Measurements from ENCODE around the gene EYA2.

The EYA2 gene

DNA sequence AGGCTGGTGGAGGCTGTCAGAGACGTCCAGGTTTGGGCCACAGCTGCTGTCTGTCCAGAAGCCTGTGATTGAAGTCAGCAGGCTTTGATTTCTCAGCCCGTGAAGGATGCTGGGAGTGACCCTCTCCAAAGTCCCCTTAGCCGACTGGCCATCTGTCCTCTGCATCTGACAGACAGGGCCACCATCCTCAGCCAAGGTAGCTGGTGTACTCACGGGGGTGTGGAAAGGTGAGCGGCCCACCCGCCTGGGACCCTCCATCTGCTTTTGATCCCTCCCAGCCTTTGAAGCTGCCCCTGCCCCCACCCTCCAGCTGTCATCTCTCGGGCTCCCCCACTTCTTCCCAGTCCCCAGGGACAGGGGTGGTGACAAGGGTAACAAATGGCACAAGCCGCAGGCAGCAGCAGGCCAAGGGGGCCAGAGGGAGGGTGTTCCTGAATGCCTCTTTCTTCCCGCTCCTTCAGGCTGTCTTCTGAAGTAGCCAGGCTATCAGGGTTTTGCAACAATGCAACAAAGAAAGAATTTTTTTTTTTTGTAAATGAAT, 84.4 kb downstream of the EYA2 start:
- DNase-seq (ENCODE audit: low spot score), result no peak

DNA sequence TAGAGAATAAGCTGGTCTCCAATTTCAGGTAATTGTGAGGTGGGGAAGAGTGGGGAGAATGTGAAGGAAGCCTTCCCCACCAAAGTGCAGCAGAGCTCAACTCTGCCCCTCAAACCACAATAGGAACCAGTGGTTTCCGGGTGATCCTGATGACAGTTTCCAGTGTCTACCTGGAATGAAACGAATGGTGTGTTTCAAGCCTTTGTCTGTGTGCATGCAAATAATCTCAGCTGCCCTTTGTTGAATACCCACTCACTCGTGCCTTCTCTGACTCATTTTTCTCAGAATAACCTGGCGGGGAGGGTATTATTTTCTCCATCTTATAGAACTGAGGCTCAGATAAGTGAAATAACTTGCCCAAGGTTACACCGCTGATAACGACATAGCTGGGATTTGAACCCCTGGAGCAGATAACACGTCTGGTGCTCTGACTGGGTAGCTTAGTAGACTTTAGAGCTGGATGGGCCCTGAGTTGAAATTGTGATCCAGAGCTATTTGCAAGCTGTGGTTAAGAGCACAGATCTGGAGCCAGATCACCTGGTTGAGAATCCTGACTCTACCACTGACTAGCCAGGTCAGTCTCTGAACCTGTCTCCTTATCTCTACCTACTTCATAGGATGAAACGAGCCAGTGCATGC, 85.1 kb downstream of the EYA2 start:
- DNase-seq (ENCODE audit: low spot score), result no peak

DNA sequence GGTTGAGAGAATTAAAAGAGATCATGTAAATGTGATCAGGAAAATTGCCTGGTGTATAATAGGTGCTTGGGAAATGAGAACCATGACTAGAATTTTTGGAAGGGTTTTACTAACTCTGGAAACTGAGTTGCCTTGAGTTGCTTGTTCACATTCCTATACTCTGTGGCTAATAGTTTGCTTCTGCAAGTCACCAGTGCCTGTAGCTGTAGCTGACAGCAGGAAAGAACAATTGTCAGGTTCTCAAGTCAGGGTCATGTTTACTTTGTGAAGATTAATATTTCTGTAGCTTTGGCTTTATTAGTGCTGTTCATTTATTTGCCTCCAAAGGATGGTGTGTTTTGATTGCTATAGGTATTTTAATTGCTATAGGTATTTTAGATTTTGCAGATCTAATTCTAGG, 86.5 kb downstream of the EYA2 start:
- DNase-seq (ENCODE audit: low spot score), result no peak

DNA sequence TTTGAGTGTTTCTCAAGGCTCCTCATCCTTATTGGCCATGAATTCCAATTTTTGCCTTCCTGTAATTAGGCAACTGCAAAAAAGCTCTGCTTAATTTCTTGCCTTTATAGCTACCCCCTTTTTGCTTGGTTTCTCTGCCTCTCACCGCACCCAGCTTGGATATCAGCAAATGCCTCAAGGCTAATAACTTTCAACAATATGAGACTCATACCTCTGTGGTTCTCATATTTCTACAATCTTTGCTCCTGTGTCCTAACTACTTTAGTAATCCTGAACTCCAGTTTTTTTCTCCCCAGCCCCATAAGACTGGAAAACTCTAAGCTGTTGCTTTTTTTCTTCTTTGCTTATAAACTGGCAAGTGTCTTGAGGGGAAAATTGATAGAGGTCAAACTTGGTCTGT, 88.8 kb downstream of the EYA2 start:
- DNase-seq (ENCODE audit: low spot score), result no peak

DNA sequence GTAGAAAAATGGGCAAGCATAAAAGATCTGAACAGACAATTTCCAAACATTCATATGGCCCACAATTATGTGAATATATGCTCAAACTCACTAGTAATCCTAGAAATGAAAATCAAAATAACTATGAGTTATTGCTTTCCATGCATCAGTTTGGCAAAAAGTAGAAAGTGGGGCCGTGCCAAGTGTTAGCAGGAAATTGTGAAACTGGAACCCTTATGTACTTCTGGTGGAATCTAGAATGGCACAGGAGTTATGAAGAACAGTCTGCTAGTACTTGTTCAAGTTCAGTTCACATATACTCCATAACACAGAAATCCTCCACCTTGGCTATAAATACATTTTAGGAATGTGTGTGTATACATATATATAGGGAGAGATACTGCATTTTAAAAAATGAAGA, 89.8 kb downstream of the EYA2 start:
- no peak for DNase-seq (ENCODE audit: low spot score)

DNA sequence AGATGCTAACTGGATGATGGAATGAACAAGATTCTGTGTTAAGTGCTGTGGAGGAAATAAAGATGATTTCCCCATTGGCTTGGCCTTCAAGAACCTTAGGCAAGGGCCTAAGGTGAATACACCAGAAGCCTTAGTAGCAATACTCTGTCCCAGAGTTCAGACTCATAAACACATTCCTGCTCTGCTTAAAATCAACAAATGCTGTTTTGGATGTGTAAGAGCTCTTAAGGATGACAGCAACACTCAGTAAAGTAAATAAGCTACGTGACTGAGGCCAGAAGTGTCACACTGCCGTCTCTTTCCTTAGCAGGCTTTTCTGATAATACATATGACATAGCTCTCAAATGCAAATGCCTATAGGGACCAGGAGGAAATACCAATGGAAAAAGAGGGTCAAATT, 90.6 kb downstream of the EYA2 start:
- no peak for DNase-seq (ENCODE audit: low spot score)

DNA sequence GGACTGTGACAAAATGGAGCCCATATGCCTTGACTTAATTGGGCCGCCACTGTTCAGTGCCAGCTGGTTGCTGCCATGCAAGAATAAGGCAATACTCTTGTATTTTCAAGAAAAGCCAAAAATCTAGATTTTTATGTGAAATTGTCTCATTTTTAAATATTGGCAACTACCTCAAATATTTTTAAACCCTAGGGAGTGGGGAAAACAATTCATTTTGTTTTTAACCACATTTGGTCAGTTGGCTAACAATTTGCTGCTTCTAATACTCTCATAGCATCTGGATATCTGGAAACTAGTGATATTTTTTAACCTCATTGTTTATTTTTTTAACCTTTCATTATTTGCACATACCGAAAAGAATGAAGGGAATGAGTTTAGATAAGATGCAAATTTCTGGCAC, 91.0 kb downstream of the EYA2 start:
- no peak for DNase-seq (ENCODE audit: low spot score)

DNA sequence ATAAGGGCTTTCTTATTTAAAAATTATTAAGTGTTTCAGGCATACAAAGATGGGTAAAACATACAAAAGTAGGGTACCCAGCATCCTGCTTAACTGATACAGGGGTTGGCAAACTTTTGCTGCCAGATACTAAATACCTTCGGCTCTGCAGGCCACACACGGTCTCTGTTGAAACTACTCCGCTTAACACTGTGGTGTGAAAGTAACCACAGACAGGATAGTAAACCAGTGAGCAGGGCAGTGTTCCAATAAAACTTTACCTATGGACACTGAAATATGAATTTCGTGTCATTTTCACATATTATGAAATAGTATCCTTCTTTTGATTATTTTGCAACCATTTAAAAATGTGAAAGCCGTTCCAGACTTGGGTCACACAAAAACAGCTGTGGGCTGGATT, 92.4 kb downstream of the EYA2 start:
- no peak for DNase-seq (ENCODE audit: low spot score)

DNA sequence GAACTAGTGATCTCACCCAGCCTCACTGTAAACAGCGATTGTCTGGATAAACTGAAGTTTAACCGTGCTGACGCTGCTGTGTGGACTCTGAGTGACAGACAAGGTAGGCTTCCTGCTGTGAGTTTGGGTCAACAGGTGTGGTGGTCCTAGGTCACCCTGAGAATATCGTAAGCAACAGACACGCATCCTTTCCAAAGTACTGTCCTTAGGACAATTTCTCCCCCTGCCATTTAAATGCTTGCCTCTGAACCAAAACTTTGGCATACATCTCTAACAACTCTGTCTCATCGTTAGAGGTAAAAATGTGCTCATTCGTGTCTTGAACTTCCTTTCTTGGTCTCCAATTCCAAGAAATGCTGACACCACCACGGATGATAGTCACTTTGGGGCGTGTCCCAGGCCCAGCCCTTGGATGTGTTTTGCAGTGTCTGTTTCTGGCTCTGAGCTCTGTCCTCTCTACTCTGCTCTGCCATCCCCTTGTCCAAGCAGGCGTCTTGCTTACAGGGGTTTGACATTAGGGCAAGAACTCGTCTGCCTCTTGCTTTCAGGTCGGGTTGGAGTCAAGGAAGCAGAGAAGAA, 95.5 kb downstream of the EYA2 start:
- DNase-seq (ENCODE audit: low spot score), result peak; percentile 48

DNA sequence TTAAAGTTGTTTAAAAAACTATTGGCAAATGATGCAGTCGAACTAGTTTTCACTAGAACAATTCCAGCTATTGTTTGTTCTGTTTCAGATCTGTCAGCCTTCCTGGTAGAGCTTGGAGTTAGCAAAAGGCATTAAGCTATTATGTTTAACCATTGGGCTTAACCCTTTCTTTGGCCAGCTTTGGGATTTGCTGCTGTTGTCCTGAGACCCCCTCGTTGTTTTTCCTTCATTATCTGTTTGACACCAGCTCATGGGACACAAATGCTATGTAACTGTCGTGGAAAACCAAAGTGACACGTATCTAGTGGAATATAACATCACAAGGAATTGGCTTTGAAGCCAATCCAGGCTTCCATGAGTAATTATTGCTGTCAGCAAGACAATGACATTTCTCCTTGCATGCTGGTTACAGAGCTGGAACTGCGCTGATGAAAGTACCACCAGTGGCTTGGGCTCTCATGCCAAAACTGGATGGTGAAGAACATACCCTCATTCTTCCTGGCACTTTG, 96.0 kb downstream of the EYA2 start:
- DNase-seq (ENCODE audit: low spot score), result no peak

DNA sequence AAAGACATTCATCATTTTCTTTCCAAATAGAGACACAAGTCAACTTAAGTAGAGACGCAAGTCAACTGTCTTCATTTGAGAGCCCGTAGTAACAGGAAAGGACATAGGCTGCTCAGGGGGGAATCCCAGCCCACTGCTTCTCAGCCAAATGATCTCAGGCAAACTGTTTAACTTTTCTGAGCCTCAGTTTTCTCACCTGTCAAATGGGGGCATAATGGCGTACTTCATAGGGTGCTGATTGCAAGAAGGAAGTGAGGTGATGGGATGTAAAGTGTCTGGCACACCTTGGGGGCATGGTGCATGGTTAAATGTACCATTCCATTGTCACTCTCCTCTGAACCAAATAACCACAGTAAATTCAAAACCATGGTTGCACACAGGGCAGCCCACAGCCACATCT, 96.5 kb downstream of the EYA2 start:
- no peak for DNase-seq (ENCODE audit: low spot score)

DNA sequence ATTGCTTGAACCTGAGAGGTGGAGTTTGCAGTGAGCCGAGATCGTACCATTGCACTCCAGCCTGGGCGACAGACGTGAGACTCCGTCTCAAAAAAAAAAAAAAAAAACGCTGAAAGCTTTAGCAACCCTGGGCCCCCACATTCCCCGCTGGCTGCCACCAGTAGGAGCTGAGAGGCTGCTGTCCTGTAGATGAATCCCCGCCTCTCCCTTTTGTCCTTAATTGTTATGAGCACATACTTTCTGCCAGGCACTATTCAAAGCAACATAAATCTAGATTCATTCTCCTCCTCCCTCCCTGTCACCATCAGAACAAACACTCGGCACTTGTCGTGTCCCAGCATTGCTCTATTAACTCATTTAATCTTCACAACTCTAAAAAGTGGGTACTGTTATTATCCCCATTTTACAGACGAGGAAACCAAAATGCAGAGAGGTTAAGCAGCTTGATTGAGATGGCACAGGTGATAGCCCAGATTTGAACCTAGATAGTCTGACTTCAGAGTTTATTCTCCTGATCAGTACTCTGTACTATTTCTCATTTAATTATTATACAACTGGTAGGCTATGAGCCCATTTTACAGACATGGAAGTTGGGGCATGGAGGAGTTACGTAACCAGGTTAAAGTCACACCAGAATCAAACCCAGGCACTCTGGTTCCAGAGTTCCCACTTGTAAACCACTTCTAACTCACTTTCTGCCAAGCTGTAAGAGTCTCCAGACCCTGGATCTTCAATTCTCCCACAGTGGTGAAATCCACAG, 97.4 kb downstream of the EYA2 start:
- DNase-seq (ENCODE audit: low spot score), result no peak

DNA sequence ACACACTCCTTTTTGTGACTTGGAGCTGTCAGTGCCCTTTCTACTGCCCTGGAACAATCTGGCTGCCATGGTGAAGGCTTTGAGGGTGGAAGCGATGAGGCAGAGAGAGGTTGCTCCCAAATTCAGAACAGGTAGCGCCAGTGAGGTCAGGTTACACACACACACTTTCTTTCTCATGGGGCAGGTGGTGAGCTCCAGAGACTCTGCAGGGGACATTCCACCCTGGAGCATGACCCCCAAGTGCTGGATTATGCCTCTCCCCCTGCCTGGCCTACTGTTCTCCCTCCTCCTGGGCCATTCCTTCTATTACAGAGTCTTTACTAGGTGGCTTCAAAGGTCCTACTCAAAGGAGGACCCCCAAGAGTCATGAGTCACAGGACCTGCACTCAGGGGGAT, 98.0 kb downstream of the EYA2 start:
- DNase-seq (ENCODE audit: low spot score), result no peak

DNA sequence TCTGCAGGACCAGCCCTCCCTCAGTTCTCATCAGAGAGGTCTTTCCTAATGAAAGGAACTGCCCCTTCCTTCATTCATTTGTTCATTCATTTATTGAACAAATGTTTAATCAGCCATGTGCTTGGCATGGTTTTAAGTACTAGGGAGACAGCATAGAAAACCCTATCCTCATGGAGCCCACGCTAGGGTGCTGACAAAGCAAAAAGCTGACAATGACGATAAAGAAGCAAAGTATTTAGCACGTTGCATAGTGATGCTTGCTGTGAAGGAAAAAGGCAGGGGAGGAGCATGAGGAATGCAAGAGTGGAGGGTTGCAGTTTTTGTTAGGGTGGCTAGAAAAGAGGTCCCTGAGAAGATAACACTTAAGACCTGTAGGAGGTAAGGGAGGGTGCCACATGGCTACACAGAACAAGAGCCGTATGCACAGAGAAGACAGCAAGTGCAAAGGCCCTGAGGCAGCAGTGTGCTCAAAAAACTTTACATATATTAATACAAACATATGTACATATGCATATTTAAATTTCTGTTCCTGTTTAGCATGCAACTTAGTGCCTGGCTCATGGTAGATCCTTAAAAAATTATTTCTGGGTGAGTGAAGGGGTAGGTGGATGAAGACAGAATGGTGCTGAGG, 98.9 kb downstream of the EYA2 start:
- DNase-seq (ENCODE audit: low spot score), result no peak

DNA sequence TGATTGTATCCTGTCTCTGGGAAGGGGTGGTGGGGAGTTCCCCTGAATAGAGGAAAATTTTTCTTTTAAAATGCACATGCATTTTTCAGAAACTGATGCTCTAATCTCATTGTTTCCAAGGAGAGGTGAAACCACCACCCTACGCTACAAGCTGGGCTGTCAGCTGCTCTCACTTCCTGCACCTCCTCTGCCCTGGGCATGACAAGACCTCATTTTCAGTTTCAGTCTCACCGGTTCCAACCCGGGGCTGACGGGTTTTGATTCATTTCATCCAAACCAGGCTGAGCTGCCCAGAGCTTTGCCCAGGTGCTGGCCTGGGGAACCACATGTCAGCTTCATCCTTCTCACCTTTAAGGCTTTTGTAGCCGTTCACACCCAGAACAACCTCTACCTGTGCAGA, 99.7 kb downstream of the EYA2 start:
- no peak for DNase-seq (ENCODE audit: low spot score)

DNA sequence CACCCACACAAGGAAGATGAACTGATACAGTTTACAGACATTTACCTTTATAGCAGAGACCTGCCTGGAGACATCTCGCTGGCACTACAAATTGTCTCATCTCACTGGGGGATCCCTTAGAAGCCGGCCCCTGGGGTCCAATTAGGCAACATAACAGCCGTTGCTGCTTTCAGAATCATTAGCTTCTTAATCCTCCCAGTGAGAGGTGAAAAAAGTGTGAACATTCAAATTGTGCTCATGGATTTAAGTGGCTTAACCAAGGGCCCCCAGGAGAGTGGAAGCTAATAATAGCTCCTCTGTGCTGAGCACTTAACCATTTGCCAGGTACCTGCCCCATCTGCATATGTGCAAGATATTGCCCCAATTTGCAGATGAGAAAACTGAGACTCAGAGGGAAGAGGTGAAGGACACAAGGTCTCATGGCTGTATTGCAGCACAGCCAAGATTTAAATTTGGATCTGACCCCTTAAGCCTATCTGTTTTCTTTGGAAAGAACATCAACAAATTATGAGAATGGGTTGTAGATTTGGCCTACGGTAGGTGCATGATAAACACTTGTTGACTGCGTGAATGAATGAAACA, 101.0 kb downstream of the EYA2 start:
- DNase-seq (ENCODE audit: low spot score), result no peak

DNA sequence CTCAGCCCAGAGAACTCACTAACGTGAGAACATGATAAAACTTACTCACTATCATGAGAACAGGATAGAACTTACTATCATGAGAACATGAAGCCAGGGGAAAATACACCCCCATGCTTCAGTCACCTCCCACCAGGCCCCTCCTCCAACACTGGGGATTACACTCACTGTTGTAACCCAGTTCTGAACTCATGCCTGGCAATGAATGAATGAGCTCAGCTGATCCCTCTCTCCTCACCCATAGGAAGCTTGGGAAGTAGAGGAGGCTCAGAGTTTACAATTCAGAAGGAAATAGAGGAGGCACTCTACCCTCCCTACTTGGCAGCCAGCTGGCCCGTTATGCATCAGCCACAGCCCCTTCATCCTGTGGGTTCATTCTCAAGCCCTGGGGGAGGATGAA, 102.5 kb downstream of the EYA2 start:
- no peak for DNase-seq (ENCODE audit: low spot score)

DNA sequence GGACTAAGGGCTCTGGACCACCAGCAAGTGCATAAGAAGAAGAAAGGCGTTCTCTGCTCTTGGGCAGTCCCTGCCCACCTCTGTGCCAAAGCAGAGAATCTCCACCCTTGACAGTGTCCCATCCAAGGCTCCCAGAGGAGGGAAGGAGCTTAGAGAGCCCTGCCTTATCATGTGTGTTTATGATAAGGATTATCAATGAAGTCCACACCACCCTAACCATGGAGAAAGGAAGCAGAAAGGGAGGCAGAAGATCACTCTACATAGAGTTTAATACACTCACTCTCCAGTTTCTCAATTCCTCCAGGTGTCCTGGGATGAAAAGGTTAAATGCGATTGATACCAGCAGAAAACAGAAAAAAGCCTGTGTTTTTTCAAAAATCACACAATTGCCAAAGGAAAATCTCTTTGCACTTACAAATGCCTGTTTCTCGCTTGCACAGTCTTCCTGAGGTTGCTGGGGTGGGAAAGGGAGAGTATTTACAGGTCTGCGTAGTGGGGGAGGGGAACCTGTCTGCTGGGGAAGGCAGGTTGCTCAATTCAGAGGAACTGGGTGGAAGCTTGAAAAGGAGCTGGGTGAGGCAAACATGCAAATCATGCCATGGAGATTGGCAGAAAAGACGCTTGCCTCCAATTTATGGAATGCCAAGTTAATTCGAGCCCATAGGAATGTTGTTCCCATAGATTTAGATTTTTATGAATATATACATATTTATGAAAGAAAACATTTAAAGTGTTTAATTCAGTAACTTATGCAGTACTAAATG, 104.0 kb downstream of the EYA2 start:
- DNase-seq (ENCODE audit: low spot score), result no peak

DNA sequence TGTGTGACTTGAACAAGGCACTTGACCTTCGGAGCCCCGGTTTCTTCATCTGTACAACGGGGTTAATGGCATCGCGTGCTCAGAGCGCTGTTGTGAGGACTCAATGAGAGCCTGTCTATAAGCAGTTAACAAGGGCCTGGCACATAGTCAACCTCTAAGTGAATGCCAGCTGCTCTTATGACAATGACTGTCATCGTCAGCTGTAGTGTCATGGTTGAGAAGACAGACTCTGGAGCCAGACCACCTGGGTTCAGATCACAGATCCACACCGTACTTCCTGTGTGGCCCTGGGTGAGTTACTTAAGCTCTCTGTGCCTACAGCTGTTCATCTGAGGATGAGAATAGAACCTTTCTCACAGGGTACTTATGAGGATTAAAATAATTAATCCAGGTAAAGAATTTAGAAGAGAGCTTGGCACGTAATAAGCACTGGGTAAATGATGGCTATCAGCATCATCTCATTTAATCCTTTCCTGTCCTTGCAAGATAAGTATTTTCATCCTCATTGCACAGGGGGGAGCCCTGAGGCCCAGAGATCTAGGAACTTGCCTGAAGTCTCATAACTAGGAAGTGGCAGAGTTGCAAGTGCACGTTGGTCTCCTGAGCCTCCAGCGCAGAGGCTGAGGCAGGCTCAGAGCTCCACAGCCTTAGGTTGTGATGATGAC, 105.3 kb downstream of the EYA2 start:
- DNase-seq (ENCODE audit: low spot score), result no peak

DNA sequence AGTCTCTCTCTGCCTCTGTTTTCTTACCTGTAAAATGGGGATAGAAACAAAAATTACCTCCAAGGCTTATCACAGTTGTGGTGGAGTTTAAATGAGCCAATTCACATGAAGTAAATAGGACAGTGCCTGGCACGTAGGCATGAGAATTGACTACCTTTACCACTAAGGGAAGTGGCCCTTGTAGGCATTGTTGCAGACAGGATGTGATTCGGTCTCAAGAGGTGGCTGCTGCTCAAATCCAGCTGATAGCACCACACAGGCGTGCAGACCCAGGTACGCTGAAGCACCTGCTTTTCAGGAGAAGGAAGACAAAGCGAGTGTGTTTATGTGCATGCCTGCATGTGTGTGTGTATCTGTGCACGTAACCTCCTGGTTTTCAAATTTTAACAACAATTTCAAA, 108.6 kb downstream of the EYA2 start:
- no peak for DNase-seq (ENCODE audit: low spot score)

DNA sequence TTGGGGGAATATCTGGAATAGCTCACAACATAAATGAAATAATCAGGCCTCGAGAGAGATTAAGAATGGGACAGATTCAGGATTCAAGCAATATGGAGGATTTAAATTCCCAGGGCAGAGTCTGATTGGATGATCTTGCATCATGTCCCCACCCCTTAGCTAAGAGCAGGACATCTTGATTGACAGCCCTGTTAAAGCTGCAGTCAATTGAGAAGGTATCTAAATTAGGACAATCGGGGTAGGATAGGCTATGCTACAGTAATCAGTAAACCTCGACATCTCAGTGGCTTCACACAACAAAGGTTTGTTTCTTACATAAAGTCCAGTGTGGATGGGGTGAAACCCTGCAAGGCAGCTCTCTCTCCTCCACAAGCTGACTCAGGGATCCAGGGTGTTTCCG, 109.5 kb downstream of the EYA2 start:
- no peak for DNase-seq (ENCODE audit: low spot score)

Data from AG08395 (cell line).